Muscle layer of colon (tissue), 2 donors: Measurements from ENCODE around the gene UBA52.
"Not testable (repeated sequence)": the region's sequence is repeated elsewhere in the genome, so short reads cannot be mapped to it uniquely, and the experiment has no call there.

Source experiments
- H3K27ac ChIP-seq: one replicate; pipeline ENCODE4 v1.7.0; 2013; ENCODE audit warnings: low read depth, mild to moderate bottlenecking, low read length, moderate library complexity
- H3K27me3 ChIP-seq, 2 donors: one replicate each; pipeline ENCODE4 v1.7.0; 2013; ENCODE audit warnings: low read length in 2 of 2, mild to moderate bottlenecking in 2 of 2; ENCODE audit not compliant: insufficient read depth in 2 of 2, control insufficient read depth in 1 of 2
- H3K36me3 ChIP-seq: one replicate; pipeline ENCODE4 v1.7.0; 2013; ENCODE audit warnings: mild to moderate bottlenecking, low read length; ENCODE audit not compliant: insufficient read depth
- H3K4me1 ChIP-seq: one replicate; pipeline ENCODE4 v1.7.0; 2013; ENCODE audit warnings: mild to moderate bottlenecking, low read length; ENCODE audit not compliant: insufficient read depth
- H3K4me3 ChIP-seq, 2 donors: one replicate each; pipeline ENCODE4 v1.7.0; 2013; ENCODE audit warnings: low read length in 2 of 2, low read depth in 1 of 2, mild to moderate bottlenecking in 1 of 2, moderate library complexity in 1 of 2
- H3K9ac ChIP-seq: one replicate; pipeline ENCODE4 v1.7.0; 2013; ENCODE audit warnings: low read length
- H3K9me3 ChIP-seq: one replicate; pipeline ENCODE4 v1.7.0; 2013; ENCODE audit warnings: mild to moderate bottlenecking, low read length
- donor health status: abdominal sarcoma.
- donor health status: Adenocarcinoma of cecum.

Gene UBA52

GRCh38 chr19:18596752-18597157, 25.1 kb downstream of the UBA52 start:
- no peak overlapping the region for H3K27ac ChIP-seq
- no peaks in the 10 kb centered on the region for H3K36me3 ChIP-seq
- peaks cover 0 to 43% of the 10 kb centered on the region in 2 donors for H3K27me3 ChIP-seq
- peaks cover 8% of the 10 kb centered on the region for H3K4me1 ChIP-seq
- no peaks in the 10 kb centered on the region for H3K9me3 ChIP-seq
- no peak overlapping the region for H3K4me3 ChIP-seq
- no peak overlapping the region for H3K9ac ChIP-seq

GRCh38 chr19:18597809-18598660, 26.4 kb downstream of the UBA52 start:
- Histone ChIP-seq H3K4me1 (peaks cover 8% of the 10 kb centered on the region), H3K9me3 (no peaks in the 10 kb centered on the region), H3K27ac (no peak overlapping the region), H3K4me3 (no peak overlapping the region), H3K27me3 (peaks cover 0 to 53% of the 10 kb centered on the region in 2 donors), H3K36me3 (no peaks in the 10 kb centered on the region), H3K9ac (no peak overlapping the region)

DNA sequence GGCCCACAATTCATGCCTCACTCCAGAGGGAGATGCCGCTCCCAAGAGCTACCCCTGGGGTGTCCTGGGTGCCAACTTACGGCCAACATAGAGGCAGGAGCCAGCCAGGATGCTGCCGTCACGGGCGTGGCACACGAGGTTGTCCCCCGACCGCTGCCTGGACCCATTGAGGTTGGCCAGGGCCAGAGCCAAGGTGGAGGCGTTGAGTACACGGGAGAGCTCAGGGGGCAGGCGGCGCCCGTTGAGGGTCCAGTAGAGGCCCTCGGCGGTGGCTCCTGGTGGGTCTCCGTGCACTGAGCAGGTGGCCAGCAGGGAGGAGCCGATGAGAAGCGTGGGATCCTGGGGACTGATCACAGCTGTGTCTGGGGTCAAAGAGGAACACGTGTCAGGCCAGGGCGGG, 27.8 kb downstream of the UBA52 start:
- Histone ChIP-seq H3K36me3 (no peaks in the 10 kb centered on the region), H3K27ac (no peak overlapping the region), H3K4me3 (no peak overlapping the region), H3K9me3 (no peaks in the 10 kb centered on the region), H3K4me1 (peaks cover 5% of the 10 kb centered on the region), H3K27me3 (peaks cover 5 to 67% of the 10 kb centered on the region in 2 donors), H3K9ac (no peak overlapping the region)

DNA sequence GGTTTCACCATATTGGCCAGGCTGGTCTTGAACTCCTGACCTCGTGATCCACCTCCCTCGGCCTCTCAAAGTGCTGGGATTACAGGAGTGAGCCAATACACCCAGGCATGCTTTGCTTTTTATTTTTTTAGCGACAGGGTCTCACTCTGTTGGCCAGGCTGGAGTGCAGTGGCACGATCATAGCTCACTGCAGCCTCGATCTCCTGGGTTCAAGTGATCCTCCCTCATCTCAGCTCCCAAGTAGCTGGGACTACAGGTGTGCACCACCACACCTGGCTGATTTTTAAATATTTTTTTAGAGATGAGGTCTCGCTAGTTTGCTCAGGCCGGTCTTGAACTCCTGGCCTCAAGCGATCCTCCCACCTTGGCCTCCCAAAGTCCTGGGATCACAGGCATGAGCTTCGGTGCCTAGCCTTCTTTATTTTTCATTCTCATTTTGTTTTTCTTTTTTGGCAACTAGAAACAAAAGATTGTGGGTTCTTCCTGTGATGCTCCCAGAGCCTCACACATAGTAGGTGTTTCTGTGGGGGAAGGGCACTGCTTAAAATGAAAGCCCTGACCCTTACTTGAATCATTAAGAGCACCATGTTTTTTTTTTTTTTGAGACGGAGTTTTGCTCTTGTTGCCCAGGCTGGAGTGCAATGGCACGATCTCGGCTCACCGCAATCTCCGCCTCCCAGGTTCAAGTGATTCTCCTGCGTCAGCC, 29.2 kb downstream of the UBA52 start:
- peaks cover 19 to 81% of the 10 kb centered on the region in 2 donors for H3K27me3 ChIP-seq

DNA sequence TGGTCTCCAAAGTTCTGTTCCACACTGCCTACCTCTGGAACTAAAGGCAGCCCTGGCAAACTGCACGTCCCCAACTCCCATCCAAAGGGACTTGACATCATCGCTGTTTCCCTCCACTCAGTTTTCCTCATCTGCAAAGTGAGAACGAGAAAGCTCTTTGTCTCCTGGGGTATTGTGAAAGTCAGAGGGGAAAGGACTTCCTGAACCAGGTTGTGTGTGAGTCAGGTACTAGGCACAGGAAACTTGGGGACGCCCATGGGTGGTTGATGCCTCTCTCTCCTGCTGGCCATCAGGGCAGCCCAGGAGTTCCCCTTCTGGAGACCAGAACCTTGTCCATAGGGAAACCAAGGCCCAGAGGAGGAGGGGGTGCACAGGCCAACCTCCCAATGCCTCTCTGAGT, 30.2 kb downstream of the UBA52 start:
- no peak overlapping the region for H3K4me3 ChIP-seq
- H3K9ac ChIP-seq: no peak overlapping the region
- no peaks in the 10 kb centered on the region for H3K36me3 ChIP-seq
- H3K4me1 ChIP-seq: no peaks in the 10 kb centered on the region
- no peak overlapping the region for H3K27ac ChIP-seq
- H3K9me3 ChIP-seq: no peaks in the 10 kb centered on the region
- peaks cover 19 to 78% of the 10 kb centered on the region in 2 donors for H3K27me3 ChIP-seq

More for the DNA sequence above, 29.2 kb downstream of the UBA52 start:
- H3K4me3 ChIP-seq, H3K9me3 ChIP-seq, H3K36me3 ChIP-seq, H3K9ac ChIP-seq, H3K4me1 ChIP-seq, H3K27ac ChIP-seq: not testable (repeated sequence)

GRCh38 chr19:18603255-18603957, 31.7 kb downstream of the UBA52 start:
- Histone ChIP-seq H3K9me3 (no peaks in the 10 kb centered on the region), H3K4me3 (no peak overlapping the region), H3K4me1 (no peaks in the 10 kb centered on the region), H3K27me3 (peaks cover 28 to 78% of the 10 kb centered on the region in 2 donors), H3K27ac (no peak overlapping the region), H3K9ac (no peak overlapping the region), H3K36me3 (no peaks in the 10 kb centered on the region)

- Histone ChIP-seq H3K9ac (no peak overlapping the region), H3K27ac (no peak overlapping the region), H3K27me3 (peaks cover 36 to 78% of the 10 kb centered on the region in 2 donors), H3K9me3 (no peaks in the 10 kb centered on the region), H3K36me3 (no peaks in the 10 kb centered on the region), H3K4me3 (no peak overlapping the region), H3K4me1 (no peaks in the 10 kb centered on the region)
Measured at GRCh38 chr19:18603958-18604819, 32.5 kb downstream of the UBA52 start.

DNA sequence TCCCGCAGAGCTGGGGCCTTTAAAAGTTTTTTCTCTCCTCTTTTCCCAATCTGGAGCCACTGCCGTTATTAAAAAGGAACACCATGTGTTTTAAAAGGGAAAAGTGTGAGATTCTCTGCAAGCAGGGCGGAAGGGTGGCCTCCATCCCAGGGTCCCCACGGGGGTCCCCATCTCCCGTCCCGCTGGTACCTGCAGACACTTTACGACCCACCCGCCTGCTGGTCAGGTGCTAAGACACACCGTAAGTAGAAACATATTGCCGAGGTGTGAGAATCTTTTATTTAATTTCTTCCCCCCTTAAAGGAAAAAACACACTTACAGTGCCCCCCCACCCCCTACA, 33.1 kb downstream of the UBA52 start:
- H3K4me1 ChIP-seq: no peaks in the 10 kb centered on the region
- H3K4me3 ChIP-seq: no peak overlapping the region
- no peak overlapping the region for H3K9ac ChIP-seq
- no peak overlapping the region for H3K27ac ChIP-seq
- no peaks in the 10 kb centered on the region for H3K9me3 ChIP-seq
- H3K27me3 ChIP-seq: peaks cover 42 to 78% of the 10 kb centered on the region in 2 donors
- H3K36me3 ChIP-seq: no peaks in the 10 kb centered on the region

DNA sequence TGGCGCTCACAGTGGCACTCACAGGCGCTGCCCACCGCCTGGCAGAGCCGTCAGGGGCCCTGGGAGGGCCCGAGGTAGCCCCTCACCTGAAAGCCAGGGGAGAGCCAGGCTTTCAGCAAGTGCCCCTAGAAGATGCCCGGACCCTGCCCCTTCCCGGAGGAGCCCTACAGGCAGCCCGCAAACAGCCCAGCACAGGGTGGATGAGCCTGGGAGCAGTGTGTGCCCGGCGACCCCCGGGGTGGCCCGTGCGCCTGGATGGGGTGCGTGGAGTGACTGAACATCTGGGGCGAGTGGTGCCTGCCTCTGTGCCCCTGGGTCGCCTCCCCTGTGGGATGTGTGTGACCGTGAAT, 33.5 kb downstream of the UBA52 start:
- Histone ChIP-seq H3K4me1 (no peaks in the 10 kb centered on the region), H3K9ac (no peak overlapping the region), H3K36me3 (no peaks in the 10 kb centered on the region), H3K27ac (no peak overlapping the region), H3K4me3 (no peak overlapping the region), H3K27me3 (peaks cover 45 to 78% of the 10 kb centered on the region in 2 donors), H3K9me3 (no peaks in the 10 kb centered on the region)

DNA sequence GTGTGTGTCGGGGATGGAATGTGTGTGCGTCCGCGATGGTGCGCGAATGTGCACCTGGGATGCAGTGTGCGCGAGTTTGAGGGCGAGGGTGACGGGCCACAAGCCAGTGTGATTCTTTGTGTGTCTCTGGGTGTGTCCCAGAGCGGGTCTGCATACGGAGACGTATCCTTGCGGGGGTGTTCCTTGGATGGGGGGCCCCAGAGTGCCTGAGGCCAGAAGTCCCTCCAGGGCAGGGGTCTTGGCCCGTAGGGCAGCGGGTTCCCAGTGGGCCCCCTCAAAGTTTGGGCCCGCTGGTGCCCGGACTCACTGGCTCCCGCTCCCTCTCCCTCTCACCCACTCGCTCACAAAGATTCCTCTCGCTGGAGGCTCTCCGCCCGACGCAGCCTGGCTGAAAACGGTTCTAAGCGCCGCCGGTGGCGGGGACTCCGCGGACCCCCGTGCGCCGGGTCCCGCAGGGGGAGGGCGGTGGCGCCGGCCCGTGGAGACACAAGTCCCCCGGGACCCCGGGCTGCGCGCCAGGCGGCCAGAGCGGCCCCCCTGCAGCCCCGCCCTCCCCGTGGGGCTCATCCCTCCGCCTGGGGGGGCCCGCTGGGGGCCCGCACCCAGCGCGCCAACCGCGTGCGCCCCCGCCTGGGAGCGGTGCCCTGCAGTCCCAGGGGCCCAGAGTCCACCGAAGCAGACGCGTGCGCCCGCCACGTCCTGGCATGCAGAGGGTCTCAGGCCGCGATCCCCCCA, 34.1 kb downstream of the UBA52 start:
- no peak overlapping the region for H3K9ac ChIP-seq
- no peaks in the 10 kb centered on the region for H3K4me1 ChIP-seq
- no peak overlapping the region for H3K4me3 ChIP-seq
- H3K27me3 ChIP-seq: peaks cover 49 to 80% of the 10 kb centered on the region in 2 donors
- H3K9me3 ChIP-seq: no peaks in the 10 kb centered on the region
- H3K36me3 ChIP-seq: no peaks in the 10 kb centered on the region
- no peak overlapping the region for H3K27ac ChIP-seq
